Neural cell (in vitro differentiated cells): ENCODE data around the gene AXIN1. TPM values are rescaled to one million over a fixed set of nuclear protein-coding genes. Genes with fewer than 3 reads are reported as not detected.

Experiments used
- H2AFZ ChIP-seq: fragments of 200-600, 300-800 bp; sonication (generic), shearing (Covaris generic); 2 replicates; pipeline ENCODE4 v1.6.0; 2014; ENCODE audit warnings: low read depth, mild to moderate bottlenecking, antibody characterized with exemption, low read length, moderate library complexity
- H3F3A ChIP-seq: fragments of 200-600 bp; shearing (Covaris generic); 2 replicates; pipeline ENCODE4 v1.6.1; 2016; ENCODE audit warnings: mild to moderate bottlenecking, moderate library complexity, mixed read lengths, antibody characterized with exemption, low read length; ENCODE audit not compliant: insufficient read depth, poor library complexity, severe bottlenecking
- H3K27ac ChIP-seq: fragments of 200-600, 300-800 bp; sonication (generic), shearing (Covaris generic); 2 replicates; pipeline ENCODE4 v1.5.1; 2014; ENCODE audit warnings: mild to moderate bottlenecking, low read length, moderate library complexity
- H3K27me3 ChIP-seq: fragments of 300-800, 200-600 bp; sonication (generic), shearing (Covaris generic); 2 replicates; pipeline ENCODE4 v1.6.0; 2014; ENCODE audit warnings: mild to moderate bottlenecking, low read depth, low read length, moderate library complexity; ENCODE audit not compliant: insufficient read depth
- H3K36me3 ChIP-seq: fragments of 300-800, 200-600 bp; sonication (generic), shearing (Covaris generic); 2 replicates; pipeline ENCODE4 v1.5.1; 2014; ENCODE audit warnings: mild to moderate bottlenecking, antibody characterized with exemption, low read length, moderate library complexity; ENCODE audit not compliant: insufficient read depth
- H3K4me2 ChIP-seq: fragments of 300-800, 200-600 bp; sonication (generic), shearing (Covaris generic); 2 replicates; pipeline ENCODE4 v1.6.0; 2014; ENCODE audit warnings: mild to moderate bottlenecking, low read length
- H3K4me3 ChIP-seq: fragments of 300-800, 200-600 bp; sonication (generic), shearing (Covaris generic); 2 replicates; pipeline ENCODE4 v1.5.1; 2014; ENCODE audit warnings: mild to moderate bottlenecking, low read length, moderate library complexity
- H3K79me2 ChIP-seq: fragments of 200-600 bp; shearing (Covaris generic); replicated peaks from 2 replicates; pipeline ENCODE4 v1.6.0; 2014; ENCODE audit warnings: mild to moderate bottlenecking, low read length, moderate library complexity; ENCODE audit not compliant: insufficient read depth
- H3K9ac ChIP-seq: fragments of 300-800, 200-600 bp; sonication (generic), shearing (Covaris generic); 2 replicates; pipeline ENCODE4 v1.6.1; 2016; ENCODE audit warnings: mild to moderate bottlenecking, low read length, mixed read lengths
- H3K9me2 ChIP-seq: fragments of 200-600 bp; shearing (Covaris generic); 2 replicates; pipeline ENCODE4 v1.6.1; 2016; ENCODE audit warnings: mild to moderate bottlenecking, low read length, mixed read lengths; ENCODE audit not compliant: insufficient read depth
- H3K9me3 ChIP-seq: fragments of 200-600, 300-800 bp; sonication (generic), shearing (Covaris generic); 2 replicates; pipeline ENCODE4 v1.6.1; 2016; ENCODE audit warnings: mild to moderate bottlenecking, mixed run types, low read length, moderate library complexity, mixed read lengths
- H4K20me1 ChIP-seq: fragments of 200-600 bp; shearing (Covaris generic); 2 replicates; pipeline ENCODE4 v1.6.1; 2016; ENCODE audit warnings: mild to moderate bottlenecking, mixed run types; ENCODE audit not compliant: insufficient read depth
- EP300 ChIP-seq: fragments of 450-650 bp; conservative IDR thresholded peaks from 2 replicates; pipeline ENCODE4 v1.6.1; 2014; ENCODE audit warnings: antibody characterized with exemption, mild to moderate bottlenecking, moderate library complexity; ENCODE audit not compliant: poor library complexity, severe bottlenecking
- EZH2 ChIP-seq: fragments of 200-600, 300-800 bp; shearing (Covaris generic), sonication (generic); IDR thresholded peaks from 2 replicates; pipeline ENCODE4 v1.6.1; 2014; ENCODE audit warnings: antibody characterized with exemption, low read length, borderline replicate concordance, mild to moderate bottlenecking; ENCODE audit not compliant: insufficient read depth, poor library complexity, severe bottlenecking
- MXI1 ChIP-seq: fragments of 450-650 bp; conservative IDR thresholded peaks from 2 replicates; pipeline ENCODE4 v1.6.1; 2014; ENCODE audit warnings: antibody characterized with exemption, mild to moderate bottlenecking; ENCODE audit not compliant: poor library complexity, severe bottlenecking
- POLR2AphosphoS5 ChIP-seq: IDR thresholded peaks from 2 replicates; pipeline ENCODE4 v1.6.1; 2012
- RAD21 ChIP-seq: fragments of 450-650 bp; conservative IDR thresholded peaks from 2 replicates; pipeline ENCODE4 v1.6.1; 2014; ENCODE audit warnings: antibody characterized with exemption, mild to moderate bottlenecking, moderate library complexity
- SMC3 ChIP-seq: fragments of 450-650 bp; conservative IDR thresholded peaks from 2 replicates; pipeline ENCODE4 v1.6.1; 2014; ENCODE audit warnings: antibody characterized with exemption, mild to moderate bottlenecking, moderate library complexity; ENCODE audit not compliant: poor library complexity
- TAF1 ChIP-seq: IDR thresholded peaks from 2 replicates; pipeline ENCODE4 v1.6.1; 2012; ENCODE audit warnings: low read depth
- polyA plus RNA-seq: library from polyadenylated mRNA; depleted of rRNA; stranded (reverse); fragments of >200 nt; gene quantifications from 2 replicates; pipeline ENCODE4 v1.2.3, GENCODE V29; 2014
- TF ChIP-seq, protein P1 (sequence below): IDR thresholded peaks from 2 replicates; pipeline ENCODE4 v1.6.1; 2012; ENCODE audit warnings: borderline replicate concordance
- TF ChIP-seq, protein P2 (sequence below): fragments of 450-650 bp; IDR thresholded peaks from 2 replicates; pipeline ENCODE4 v1.5.1; 2014; ENCODE audit warnings: antibody characterized with exemption, mild to moderate bottlenecking, moderate library complexity; ENCODE audit not compliant: poor library complexity, severe bottlenecking

AXIN1 gene
- polyA plus RNA-seq, 1 donor from 2014 or later = 30.5 TPM

DNA sequence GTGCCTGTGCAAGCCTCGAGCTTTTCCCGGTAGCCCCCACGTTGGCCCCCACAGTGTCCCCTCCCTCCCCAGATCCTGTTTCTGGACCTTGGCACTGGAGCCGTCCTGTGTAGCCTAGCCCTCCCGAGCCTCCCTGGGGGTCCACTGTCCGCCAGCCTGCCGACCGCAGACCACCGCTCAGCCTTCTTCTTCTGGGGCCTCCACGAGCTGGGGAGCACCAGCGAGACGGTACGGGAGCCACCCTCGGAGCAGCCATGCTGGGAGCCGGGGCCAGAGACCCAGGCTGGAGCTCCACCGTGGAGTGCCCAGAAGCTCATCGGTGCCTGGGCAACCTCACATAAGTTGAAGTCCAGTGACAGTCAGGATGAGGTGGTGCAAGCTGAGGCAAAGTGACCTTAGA is 88.6 kb downstream of the AXIN1 start:
- no peaks in the 10 kb centered on the region for H3K36me3 ChIP-seq
- TF ChIP-seq, protein P1, sequence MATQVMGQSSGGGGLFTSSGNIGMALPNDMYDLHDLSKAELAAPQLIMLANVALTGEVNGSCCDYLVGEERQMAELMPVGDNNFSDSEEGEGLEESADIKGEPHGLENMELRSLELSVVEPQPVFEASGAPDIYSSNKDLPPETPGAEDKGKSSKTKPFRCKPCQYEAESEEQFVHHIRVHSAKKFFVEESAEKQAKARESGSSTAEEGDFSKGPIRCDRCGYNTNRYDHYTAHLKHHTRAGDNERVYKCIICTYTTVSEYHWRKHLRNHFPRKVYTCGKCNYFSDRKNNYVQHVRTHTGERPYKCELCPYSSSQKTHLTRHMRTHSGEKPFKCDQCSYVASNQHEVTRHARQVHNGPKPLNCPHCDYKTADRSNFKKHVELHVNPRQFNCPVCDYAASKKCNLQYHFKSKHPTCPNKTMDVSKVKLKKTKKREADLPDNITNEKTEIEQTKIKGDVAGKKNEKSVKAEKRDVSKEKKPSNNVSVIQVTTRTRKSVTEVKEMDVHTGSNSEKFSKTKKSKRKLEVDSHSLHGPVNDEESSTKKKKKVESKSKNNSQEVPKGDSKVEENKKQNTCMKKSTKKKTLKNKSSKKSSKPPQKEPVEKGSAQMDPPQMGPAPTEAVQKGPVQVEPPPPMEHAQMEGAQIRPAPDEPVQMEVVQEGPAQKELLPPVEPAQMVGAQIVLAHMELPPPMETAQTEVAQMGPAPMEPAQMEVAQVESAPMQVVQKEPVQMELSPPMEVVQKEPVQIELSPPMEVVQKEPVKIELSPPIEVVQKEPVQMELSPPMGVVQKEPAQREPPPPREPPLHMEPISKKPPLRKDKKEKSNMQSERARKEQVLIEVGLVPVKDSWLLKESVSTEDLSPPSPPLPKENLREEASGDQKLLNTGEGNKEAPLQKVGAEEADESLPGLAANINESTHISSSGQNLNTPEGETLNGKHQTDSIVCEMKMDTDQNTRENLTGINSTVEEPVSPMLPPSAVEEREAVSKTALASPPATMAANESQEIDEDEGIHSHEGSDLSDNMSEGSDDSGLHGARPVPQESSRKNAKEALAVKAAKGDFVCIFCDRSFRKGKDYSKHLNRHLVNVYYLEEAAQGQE = no peak
- TF ChIP-seq MXI1 = no peak
- TF ChIP-seq POLR2AphosphoS5 = no peak
- no peak for TF ChIP-seq EZH2
- TF ChIP-seq RAD21 = no peak
- no peak for TF ChIP-seq SMC3
- TF ChIP-seq TAF1 = no peak
- TF ChIP-seq, protein P2, sequence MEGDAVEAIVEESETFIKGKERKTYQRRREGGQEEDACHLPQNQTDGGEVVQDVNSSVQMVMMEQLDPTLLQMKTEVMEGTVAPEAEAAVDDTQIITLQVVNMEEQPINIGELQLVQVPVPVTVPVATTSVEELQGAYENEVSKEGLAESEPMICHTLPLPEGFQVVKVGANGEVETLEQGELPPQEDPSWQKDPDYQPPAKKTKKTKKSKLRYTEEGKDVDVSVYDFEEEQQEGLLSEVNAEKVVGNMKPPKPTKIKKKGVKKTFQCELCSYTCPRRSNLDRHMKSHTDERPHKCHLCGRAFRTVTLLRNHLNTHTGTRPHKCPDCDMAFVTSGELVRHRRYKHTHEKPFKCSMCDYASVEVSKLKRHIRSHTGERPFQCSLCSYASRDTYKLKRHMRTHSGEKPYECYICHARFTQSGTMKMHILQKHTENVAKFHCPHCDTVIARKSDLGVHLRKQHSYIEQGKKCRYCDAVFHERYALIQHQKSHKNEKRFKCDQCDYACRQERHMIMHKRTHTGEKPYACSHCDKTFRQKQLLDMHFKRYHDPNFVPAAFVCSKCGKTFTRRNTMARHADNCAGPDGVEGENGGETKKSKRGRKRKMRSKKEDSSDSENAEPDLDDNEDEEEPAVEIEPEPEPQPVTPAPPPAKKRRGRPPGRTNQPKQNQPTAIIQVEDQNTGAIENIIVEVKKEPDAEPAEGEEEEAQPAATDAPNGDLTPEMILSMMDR = no peak
- no peak for TF ChIP-seq EP300

DNA sequence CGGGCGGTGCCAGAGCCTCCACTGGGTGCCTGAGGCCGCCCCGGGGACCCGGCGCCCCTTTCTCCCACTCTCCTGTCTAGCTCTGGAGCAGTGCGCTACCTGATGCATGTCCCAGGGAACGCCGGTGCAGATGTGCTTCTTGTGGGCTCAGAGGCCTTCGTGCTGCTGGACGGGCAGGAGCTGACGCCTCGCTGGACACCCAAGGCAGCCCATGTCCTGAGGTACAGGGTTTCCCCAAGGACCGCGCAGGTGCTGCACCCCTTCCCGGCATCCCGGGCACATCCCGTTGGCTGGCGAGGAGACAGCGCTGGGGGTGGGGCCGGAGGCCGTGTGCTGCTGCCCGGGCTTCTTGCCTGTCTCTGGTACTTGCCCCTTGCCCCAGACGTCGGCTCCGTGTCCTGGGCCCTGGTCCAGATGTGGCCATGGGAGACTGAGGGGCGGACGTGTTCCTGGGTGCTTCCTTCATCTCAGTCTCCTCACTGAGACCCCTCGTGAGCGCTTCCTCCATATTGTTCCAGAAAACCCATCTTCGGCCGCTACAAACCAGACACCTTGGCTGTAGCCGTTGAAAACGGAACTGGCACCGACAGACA is 89.2 kb downstream of the AXIN1 start:
- no peaks in the 10 kb centered on the region for H3K36me3 ChIP-seq
- TF ChIP-seq POLR2AphosphoS5 = no peak
- no peak for TF ChIP-seq EZH2
- TF ChIP-seq SMC3 = no peak
- TF ChIP-seq, protein P2 = no peak

More for the DNA sequence above, 88.6 kb downstream of the AXIN1 start:
- Histone ChIP-seq H3K4me2 (no peak overlapping the region), H3K9me2 (no peaks in the 10 kb centered on the region), H4K20me1 (no peaks in the 10 kb centered on the region), H3K27me3 (no peaks in the 10 kb centered on the region), H3K4me3 (no peak overlapping the region), H3K27ac (no peak overlapping the region), H3K9ac (no peak overlapping the region), H2AFZ (no peak overlapping the region), H3K9me3 (no peaks in the 10 kb centered on the region), H3K79me2 (no peaks in the 10 kb centered on the region), H3F3A (no peaks in the 10 kb centered on the region)

More for the DNA sequence above, 89.2 kb downstream of the AXIN1 start:
- no peaks in the 10 kb centered on the region for H3K79me2 ChIP-seq
- no peaks in the 10 kb centered on the region for H3K27me3 ChIP-seq
- no peaks in the 10 kb centered on the region for H3K9me2 ChIP-seq
- no peak overlapping the region for H3K27ac ChIP-seq
- H3F3A ChIP-seq = no peaks in the 10 kb centered on the region
- H3K9me3 ChIP-seq = no peaks in the 10 kb centered on the region
- H3K4me2 ChIP-seq = no peak overlapping the region
- H3K4me3 ChIP-seq = no peak overlapping the region
- H2AFZ ChIP-seq = no peak overlapping the region
- no peaks in the 10 kb centered on the region for H4K20me1 ChIP-seq
- no peak overlapping the region for H3K9ac ChIP-seq
